Thyroid gland (tissue), 4 donors: ENCODE measurements around the gene IL24. TPM values are rescaled to one million over a fixed set of nuclear protein-coding genes. Genes with fewer than 3 reads are reported as not detected.

Experiments used
- DNase-seq, 2 donors: peaks; one replicate each; pipeline ENCODE4 v3.0.0-alpha.2; 2019
- H3K27ac ChIP-seq, 3 donors: fragments of 200-600 bp; sonication (generic); 1 replicate in 2 of 3; 2 replicates in 1 of 3; pipeline ENCODE4 v1.5.1; 2016 to 2019; ENCODE audit warnings: mild to moderate bottlenecking in 1 of 3, moderate library complexity in 1 of 3
- H3K27me3 ChIP-seq: fragments of 200-600 bp; sonication (generic); one replicate; pipeline ENCODE4 v1.5.1; 2019
- H3K36me3 ChIP-seq, 2 donors: fragments of 200-600 bp; sonication (generic); one replicate each; pipeline ENCODE4 v1.5.1; 2016 to 2019
- H3K4me1 ChIP-seq, 2 donors: fragments of 200-600 bp; sonication (generic); one replicate each; pipeline ENCODE4 v1.5.1; 2017 to 2019
- H3K4me3 ChIP-seq, 3 donors: fragments of 200-600 bp; sonication (generic); replicated peaks in 1 of 3; 1 replicate in 2 of 3; 2 replicates in 1 of 3; pipeline ENCODE4 v1.5.1; 2016; ENCODE audit warnings: mild to moderate bottlenecking in 1 of 3
- H3K9me3 ChIP-seq: fragments of 200-600 bp; sonication (generic); one replicate; pipeline ENCODE4 v1.5.1; 2017
- POLR2A ChIP-seq, 2 donors: fragments of 450-650 bp; IDR thresholded peaks; one replicate each; pipeline ENCODE4 v1.6.1; 2017; ENCODE audit warnings: antibody characterized with exemption in 2 of 2, mild to moderate bottlenecking in 2 of 2, moderate library complexity in 1 of 2
- WGBS, 2 donors: methylation state at CpG; one replicate each; pipeline ENCODE4 v1.1.5; 2017; 5-methylcytosine and 5-hydroxymethylcytosine counted together
- intact Hi-C: fragments of 100-400 bp; cut with DNase I; formaldehyde crosslinking; loops from one replicate; pipeline ENCODE4 v1.15.1; 2023
- total RNA-seq, 4 donors: library from RNA; depleted of rRNA; stranded (reverse); fragments of >200 nt; gene quantifications; one replicate each; pipeline ENCODE4 v1.2.3, GENCODE V29; 2016
- TF ChIP-seq, protein P1 (sequence below), 6 experiments: fragments of 200-600 bp in 3 of 6; fragments of 450-650 bp in 3 of 6; sonication (generic) in 3 of 6; IDR thresholded peaks; one replicate each; pipeline ENCODE4 v1.5.1; 2016 to 2019; ENCODE audit warnings: antibody characterized with exemption in 6 of 6, mild to moderate bottlenecking in 2 of 6, inconsistent platforms in 1 of 6, moderate library complexity in 1 of 6

IL24 gene
- total RNA-seq, 4 donors from 2014 or later: not detected

DNA sequence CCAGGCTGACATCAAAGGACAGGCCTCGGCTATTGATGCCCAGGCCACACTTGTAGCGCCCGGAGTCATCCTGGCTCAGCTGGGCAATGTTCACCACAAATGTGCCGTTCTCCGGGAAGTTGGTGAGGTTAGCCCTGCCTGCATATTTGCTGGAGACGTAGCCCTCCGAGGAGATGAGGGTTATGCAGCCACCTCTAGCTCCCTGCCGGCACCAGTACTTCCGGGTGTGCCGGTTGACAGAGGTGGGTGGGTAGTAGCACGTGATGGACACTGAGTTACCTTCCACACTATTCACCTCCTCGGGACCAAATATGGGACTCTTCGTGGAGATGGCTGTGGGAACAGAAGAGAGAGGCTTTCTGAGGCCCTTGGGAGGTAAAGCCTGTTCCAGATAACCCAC lies 41.9 kb downstream of the IL24 start:
- intact Hi-C loops: loop anchor here (5.0 kb wide), 1 partner anchor 38 kb away; no protein-coding TSS in a partner anchor
- H3K4me1 ChIP-seq: no peaks in the 10 kb centered on the region
- WGBS, 2 donors: 94 to 95% methylated on average over 9 to 11 of the region's 13 CpGs
- no peaks in the 10 kb centered on the region for H3K36me3 ChIP-seq
- no peak overlapping the region for H3K4me3 ChIP-seq
- H3K9me3 ChIP-seq: no peaks in the 10 kb centered on the region
- no peaks in the 10 kb centered on the region for H3K27me3 ChIP-seq
- TF ChIP-seq, protein P1, sequence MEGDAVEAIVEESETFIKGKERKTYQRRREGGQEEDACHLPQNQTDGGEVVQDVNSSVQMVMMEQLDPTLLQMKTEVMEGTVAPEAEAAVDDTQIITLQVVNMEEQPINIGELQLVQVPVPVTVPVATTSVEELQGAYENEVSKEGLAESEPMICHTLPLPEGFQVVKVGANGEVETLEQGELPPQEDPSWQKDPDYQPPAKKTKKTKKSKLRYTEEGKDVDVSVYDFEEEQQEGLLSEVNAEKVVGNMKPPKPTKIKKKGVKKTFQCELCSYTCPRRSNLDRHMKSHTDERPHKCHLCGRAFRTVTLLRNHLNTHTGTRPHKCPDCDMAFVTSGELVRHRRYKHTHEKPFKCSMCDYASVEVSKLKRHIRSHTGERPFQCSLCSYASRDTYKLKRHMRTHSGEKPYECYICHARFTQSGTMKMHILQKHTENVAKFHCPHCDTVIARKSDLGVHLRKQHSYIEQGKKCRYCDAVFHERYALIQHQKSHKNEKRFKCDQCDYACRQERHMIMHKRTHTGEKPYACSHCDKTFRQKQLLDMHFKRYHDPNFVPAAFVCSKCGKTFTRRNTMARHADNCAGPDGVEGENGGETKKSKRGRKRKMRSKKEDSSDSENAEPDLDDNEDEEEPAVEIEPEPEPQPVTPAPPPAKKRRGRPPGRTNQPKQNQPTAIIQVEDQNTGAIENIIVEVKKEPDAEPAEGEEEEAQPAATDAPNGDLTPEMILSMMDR (IDR thresholded peaks at IDR 0.05): no peak
- no peak for TF ChIP-seq POLR2A (IDR thresholded peaks at IDR 0.05)
- DNase-seq: no peak
- no peak overlapping the region for H3K27ac ChIP-seq

DNA sequence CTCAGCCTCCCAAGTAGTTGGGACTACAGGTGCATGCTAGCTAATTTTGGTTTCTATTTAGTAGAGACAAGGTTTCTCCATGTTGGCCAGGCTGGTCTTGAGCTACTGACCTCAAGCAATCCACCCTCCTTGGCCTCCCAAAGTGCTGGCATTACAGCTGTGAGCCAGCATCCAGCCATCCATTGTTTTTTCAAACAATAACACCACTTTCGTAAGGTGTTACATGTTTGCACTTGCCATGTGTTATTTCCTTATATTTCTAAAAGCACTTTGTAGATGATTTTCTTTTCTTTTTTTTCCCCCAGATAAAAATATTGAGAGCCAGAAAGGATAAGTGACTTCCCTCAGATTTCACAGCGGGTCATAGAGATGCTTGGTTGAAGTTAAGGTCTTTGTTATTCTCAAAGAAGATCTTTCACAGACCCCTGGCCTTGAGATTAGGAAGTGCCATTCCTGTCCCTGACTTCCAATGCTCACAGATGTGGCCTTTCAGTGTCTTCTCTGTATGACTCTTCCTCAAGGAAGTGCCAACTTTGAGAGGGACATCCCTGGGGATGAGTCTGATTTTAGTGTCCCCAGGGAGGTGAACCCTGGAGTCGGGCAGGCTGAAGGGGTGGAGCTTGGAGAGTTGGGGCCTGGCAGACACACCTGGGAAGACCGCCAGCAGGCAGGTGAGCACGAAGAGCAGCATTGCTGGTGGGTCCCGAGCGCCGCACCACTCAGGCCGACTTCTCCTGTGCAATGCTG lies 42.8 kb downstream of the IL24 start:
- TF ChIP-seq POLR2A (IDR thresholded peaks at IDR 0.05): no peak
- TF ChIP-seq, protein P1 (IDR thresholded peaks at IDR 0.05): no peak
- H3K4me3 ChIP-seq: no peak overlapping the region
- H3K27ac ChIP-seq: no peak overlapping the region
- WGBS, 2 donors: 67 to 75% methylated on average over 9 of the region's 9 CpGs
- H3K4me1 ChIP-seq: no peaks in the 10 kb centered on the region
- intact Hi-C loops: loop anchor here (5.0 kb wide), 1 partner anchor 37 kb away; no protein-coding TSS in a partner anchor
- no peaks in the 10 kb centered on the region for H3K27me3 ChIP-seq
- H3K36me3 ChIP-seq: no peaks in the 10 kb centered on the region
- peak; percentile 66 to 76 for DNase-seq
- no peaks in the 10 kb centered on the region for H3K9me3 ChIP-seq

DNA sequence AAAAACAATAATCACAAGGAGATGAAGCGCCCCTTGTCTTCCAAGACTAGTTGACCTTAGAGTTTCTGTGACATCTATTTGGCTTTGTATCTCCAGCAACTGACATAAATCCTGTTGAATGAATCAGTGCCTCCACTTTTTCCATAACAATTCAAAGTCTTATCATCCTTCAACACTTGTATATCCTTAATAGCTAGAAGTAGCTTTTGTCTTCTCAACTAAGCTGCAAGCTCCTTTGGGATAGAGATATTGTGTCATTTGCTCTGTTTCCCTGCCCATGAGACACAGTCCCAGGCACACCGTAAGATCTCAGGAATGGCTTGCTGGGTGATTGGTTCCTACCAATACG lies 43.3 kb downstream of the IL24 start:
- WGBS, 2 donors: 86 to 90% methylated on average over 3 of the region's 3 CpGs
- TF ChIP-seq, protein P1 (IDR thresholded peaks at IDR 0.05): no peak
- TF ChIP-seq POLR2A (IDR thresholded peaks at IDR 0.05): no peak
- Histone ChIP-seq H3K27me3 (no peaks in the 10 kb centered on the region), H3K4me1 (no peaks in the 10 kb centered on the region), H3K9me3 (no peaks in the 10 kb centered on the region), H3K4me3 (no peak overlapping the region), H3K27ac (no peak overlapping the region), H3K36me3 (no peaks in the 10 kb centered on the region)
- DNase-seq: no peak
- intact Hi-C loops: no loop called here

DNA sequence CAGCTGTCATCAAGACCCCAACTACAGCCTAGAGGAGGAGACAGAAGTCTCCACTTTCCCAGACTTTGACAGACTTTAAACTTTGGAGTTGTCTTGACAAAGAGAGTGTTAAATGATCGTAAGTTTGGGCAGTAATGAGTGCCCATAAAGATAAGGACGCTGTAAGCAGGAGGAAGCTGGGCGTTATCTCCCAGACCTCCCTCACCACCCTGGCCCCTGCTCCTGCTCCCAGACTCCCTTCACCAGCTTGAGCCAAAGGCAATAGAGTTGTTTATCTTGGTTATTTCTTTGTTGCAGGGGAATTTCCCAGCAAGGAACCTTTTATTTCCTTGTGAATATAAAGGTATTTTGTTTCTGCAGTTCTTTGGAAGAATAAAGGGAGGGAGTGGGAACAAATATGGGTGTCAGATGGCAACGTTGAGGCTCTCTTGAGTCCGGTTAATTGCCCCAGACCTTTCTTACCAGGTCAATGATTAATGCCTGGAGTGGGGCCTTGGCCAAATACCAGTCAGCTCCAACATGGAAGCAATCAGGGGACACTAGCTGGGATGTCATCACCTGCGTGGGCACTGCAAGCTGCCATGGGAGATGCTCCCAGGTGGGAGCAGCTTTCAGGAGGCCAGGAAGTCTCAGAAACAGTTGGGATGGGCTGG lies 44.6 kb downstream of the IL24 start:
- no peaks in the 10 kb centered on the region for H3K27me3 ChIP-seq
- no peak overlapping the region for H3K4me3 ChIP-seq
- TF ChIP-seq, protein P1 (IDR thresholded peaks at IDR 0.05): no peak
- TF ChIP-seq POLR2A (IDR thresholded peaks at IDR 0.05): no peak
- no peak overlapping the region for H3K27ac ChIP-seq
- H3K36me3 ChIP-seq: no peaks in the 10 kb centered on the region
- DNase-seq: no peak
- no peaks in the 10 kb centered on the region for H3K9me3 ChIP-seq
- whole genome bisulfite sequencing, 2 donors: 58 to 69% methylated on average over 6 of the region's 6 CpGs
- intact Hi-C loops: no loop called here
- no peaks in the 10 kb centered on the region for H3K4me1 ChIP-seq

DNA sequence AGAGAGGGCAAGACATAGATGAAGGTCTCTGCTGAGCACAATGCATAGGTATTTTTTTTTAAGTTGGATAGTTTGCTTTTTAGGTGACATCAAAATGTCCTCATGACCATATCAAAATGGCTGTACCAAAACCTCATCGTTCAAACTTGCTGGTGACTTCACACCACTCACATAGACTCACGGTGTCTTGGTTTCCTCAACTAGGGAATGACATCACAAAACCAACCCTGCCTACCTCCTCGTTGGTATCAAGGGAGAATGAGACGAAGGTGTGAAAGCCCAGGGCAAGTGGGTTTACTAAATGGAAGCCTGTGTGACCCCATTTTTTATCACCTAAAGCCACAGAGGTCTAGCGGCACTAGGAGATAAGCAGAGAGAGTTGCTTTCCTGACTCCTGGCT lies 47.5 kb downstream of the IL24 start:
- no peaks in the 10 kb centered on the region for H3K9me3 ChIP-seq
- no peaks in the 10 kb centered on the region for H3K27me3 ChIP-seq
- TF ChIP-seq, protein P1 (IDR thresholded peaks at IDR 0.05): no peak
- TF ChIP-seq POLR2A (IDR thresholded peaks at IDR 0.05): no peak
- intact Hi-C loops: no loop called here
- H3K4me1 ChIP-seq: no peaks in the 10 kb centered on the region
- H3K4me3 ChIP-seq: no peak overlapping the region
- no peak overlapping the region for H3K27ac ChIP-seq
- WGBS, 2 donors: 74% methylated on average over 5 of the region's 5 CpGs
- DNase-seq: no peak
- no peaks in the 10 kb centered on the region for H3K36me3 ChIP-seq
